MCF 10A (cell line): ENCODE results near the gene ISM2. TPM values are rescaled to one million over a fixed set of nuclear protein-coding genes. Genes with fewer than 3 reads are reported as not detected.

Experiments used
- BruUV-seq: library from RNA; stranded (reverse); fragments of 400-500 nt; replicated peaks from 2 replicates; lab custom pipeline; 2021; lab: Mats Ljungman, UMichigan
- CTCF ChIA-PET: fragments of 300-600 bp; sonication (Branson Sonifier 250); formaldehyde crosslinking; extraction: SDS; loops from one replicate; lab custom pipeline; 2021; ENCODE audit warnings: antibody characterized with exemption, inconsistent platforms; lab: Yijun Ruan, JAX
- POLR2A ChIA-PET: fragments of 300-600, 350-650 bp; sonication (Branson Sonifier 250); formaldehyde crosslinking; extraction: SDS; loops from one replicate; lab custom pipeline; 2020; ENCODE audit warnings: antibody characterized with exemption, inconsistent platforms; lab: Yijun Ruan, JAX
- DNase-seq: peaks from one replicate; pipeline ENCODE4 v3.0.0-alpha.2; 2018; ENCODE audit not compliant: unreplicated experiment
- H3K27ac Mint-ChIP-seq: one replicate; pipeline ENCODE4 v1.8.0; 2022; ENCODE audit warnings: mild to moderate bottlenecking, low read depth, mixed read lengths; ENCODE audit not compliant: unreplicated experiment
- H3K27me3 Mint-ChIP-seq: one replicate; pipeline ENCODE4 v1.8.0; 2022; ENCODE audit warnings: mixed read lengths; ENCODE audit not compliant: insufficient read depth, unreplicated experiment
- H3K36me3 Mint-ChIP-seq: one replicate; pipeline ENCODE4 v1.8.0; 2022; ENCODE audit warnings: mild to moderate bottlenecking, moderate library complexity, mixed read lengths; ENCODE audit not compliant: insufficient read depth, unreplicated experiment
- H3K4me1 Mint-ChIP-seq: one replicate; pipeline ENCODE4 v1.8.0; 2022; ENCODE audit warnings: mixed read lengths; ENCODE audit not compliant: insufficient read depth, unreplicated experiment
- H3K4me3 Mint-ChIP-seq: one replicate; pipeline ENCODE4 v1.8.0; 2022; ENCODE audit warnings: mild to moderate bottlenecking, moderate library complexity, mixed read lengths; ENCODE audit not compliant: unreplicated experiment
- H3K9me3 Mint-ChIP-seq: one replicate; pipeline ENCODE4 v1.8.0; 2022; ENCODE audit warnings: mixed read lengths; ENCODE audit not compliant: unreplicated experiment
- intact Hi-C: fragments of 100-400 bp; cut with micrococcal nuclease; formaldehyde crosslinking; loops from 2 replicates; pipeline ENCODE4 v1.14.1; 2022
- total RNA-seq: library from RNA; stranded (reverse); gene quantifications from 2 replicates; pipeline ENCODE4 v1.2.3, GENCODE V29; 2022
- TF ChIP-seq, protein P1 (sequence below): fragments of 200-600 bp; IDR thresholded peaks from one replicate; pipeline ENCODE4 v1.8.0; 2022; ENCODE audit warnings: antibody characterized with exemption, mild to moderate bottlenecking; ENCODE audit not compliant: unreplicated experiment

The ISM2 gene
- total RNA-seq, 1 experiment from 2014 or later: not detected

DNA sequence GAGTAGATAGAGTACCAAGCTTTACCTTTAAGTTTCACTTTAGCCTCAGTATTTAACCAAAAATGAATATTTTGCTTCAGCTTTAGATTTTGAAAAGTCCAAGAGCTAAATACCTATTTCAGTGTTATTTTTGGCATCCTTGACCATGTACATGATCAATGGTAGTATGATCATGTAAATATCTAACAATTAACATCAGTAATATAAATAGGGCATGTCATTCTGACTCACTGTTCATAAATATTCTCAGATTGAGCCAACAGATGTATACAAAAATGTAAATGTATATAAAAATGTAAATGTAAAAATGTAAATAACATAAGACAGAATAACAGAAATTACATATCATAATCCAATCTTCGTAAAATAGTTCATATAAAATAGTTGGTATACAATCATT lies 60.0 kb downstream of the ISM2 start:
- CTCF ChIA-PET: interaction anchor here (0.6 to 1.1 kb wide), 2 partner anchors 10 to 38 kb away, joined by 3 read pairs; no protein-coding TSS in a partner anchor
- TF ChIP-seq, protein P1, sequence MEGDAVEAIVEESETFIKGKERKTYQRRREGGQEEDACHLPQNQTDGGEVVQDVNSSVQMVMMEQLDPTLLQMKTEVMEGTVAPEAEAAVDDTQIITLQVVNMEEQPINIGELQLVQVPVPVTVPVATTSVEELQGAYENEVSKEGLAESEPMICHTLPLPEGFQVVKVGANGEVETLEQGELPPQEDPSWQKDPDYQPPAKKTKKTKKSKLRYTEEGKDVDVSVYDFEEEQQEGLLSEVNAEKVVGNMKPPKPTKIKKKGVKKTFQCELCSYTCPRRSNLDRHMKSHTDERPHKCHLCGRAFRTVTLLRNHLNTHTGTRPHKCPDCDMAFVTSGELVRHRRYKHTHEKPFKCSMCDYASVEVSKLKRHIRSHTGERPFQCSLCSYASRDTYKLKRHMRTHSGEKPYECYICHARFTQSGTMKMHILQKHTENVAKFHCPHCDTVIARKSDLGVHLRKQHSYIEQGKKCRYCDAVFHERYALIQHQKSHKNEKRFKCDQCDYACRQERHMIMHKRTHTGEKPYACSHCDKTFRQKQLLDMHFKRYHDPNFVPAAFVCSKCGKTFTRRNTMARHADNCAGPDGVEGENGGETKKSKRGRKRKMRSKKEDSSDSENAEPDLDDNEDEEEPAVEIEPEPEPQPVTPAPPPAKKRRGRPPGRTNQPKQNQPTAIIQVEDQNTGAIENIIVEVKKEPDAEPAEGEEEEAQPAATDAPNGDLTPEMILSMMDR: no peak
- POLR2A ChIA-PET: interaction anchor here (1.3 kb wide), 1 partner anchor 20 kb away, joined by 3 read pairs; no protein-coding TSS in a partner anchor
- Mint-ChIP-seq H3K4me3 (no peak overlapping the region), H3K9me3 (no peaks in the 10 kb centered on the region), H3K27ac (no peak overlapping the region), H3K36me3 (peaks cover 90% of the 10 kb centered on the region), H3K4me1 (no peaks in the 10 kb centered on the region), H3K27me3 (no peaks in the 10 kb centered on the region)
- BruUV-seq: no TSS peak
- intact Hi-C loops: no loop called here
- no peak for DNase-seq

DNA sequence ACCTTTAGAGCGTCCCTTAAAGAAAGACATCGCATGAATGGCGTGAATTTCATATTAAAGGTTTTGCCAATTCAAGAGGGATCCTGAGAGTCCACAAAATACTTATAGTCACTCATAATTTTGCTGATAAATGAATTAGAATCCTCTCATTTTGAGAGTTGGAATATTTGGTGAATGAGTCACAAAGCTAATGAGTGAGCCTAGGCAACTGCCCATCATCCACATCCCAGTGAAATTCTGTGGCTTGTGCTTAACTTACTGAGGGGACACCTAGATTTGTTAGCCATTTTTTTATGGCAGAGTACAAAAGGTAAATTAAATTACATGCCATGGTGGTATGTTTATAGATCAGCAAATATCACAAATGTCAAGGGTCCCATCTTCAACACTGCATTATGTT lies 62.6 kb downstream of the ISM2 start:
- TF ChIP-seq, protein P1: no peak
- Mint-ChIP-seq H3K4me1 (no peaks in the 10 kb centered on the region), H3K27me3 (no peaks in the 10 kb centered on the region), H3K27ac (no peak overlapping the region), H3K9me3 (no peaks in the 10 kb centered on the region), H3K36me3 (peaks cover 80% of the 10 kb centered on the region), H3K4me3 (no peak overlapping the region)
- ChIA-PET POLR2A (no interaction called here), CTCF (no interaction called here)
- no peak for DNase-seq
- intact Hi-C loops: no loop called here
- BruUV-seq: no TSS peak

DNA sequence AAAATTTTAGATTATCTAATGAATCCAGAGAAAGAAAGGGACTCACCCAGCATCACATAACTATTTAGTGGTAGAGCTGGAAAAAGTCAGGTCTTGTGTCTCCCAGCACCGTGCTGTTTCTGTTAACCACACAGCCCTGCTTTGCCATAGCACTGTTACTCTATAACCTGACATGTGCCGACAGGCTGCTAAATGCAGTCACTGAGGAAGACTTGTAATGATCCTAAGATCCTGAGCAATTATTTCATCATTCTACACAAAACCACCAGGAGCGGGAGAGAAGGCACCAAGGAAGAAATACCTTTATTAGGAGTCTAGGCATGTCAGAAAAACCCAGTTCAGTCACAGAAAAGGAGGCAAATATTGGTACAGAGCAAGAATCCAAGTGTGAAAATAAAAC lies 72.2 kb downstream of the ISM2 start:
- no peaks in the 10 kb centered on the region for H3K9me3 Mint-ChIP-seq
- TF ChIP-seq, protein P1: no peak
- CTCF ChIA-PET: no interaction called here
- BruUV-seq: no TSS peak
- intact Hi-C loops: no loop called here
- H3K4me1 Mint-ChIP-seq: peaks cover 3% of the 10 kb centered on the region
- no peak overlapping the region for H3K4me3 Mint-ChIP-seq
- H3K27me3 Mint-ChIP-seq: no peaks in the 10 kb centered on the region
- DNase-seq: no peak
- no peak overlapping the region for H3K27ac Mint-ChIP-seq
- POLR2A ChIA-PET: interaction anchor here (1.6 kb wide), 1 partner anchor 11 kb away, joined by 4 read pairs; no protein-coding TSS in a partner anchor
- H3K36me3 Mint-ChIP-seq: peaks cover 86% of the 10 kb centered on the region

DNA sequence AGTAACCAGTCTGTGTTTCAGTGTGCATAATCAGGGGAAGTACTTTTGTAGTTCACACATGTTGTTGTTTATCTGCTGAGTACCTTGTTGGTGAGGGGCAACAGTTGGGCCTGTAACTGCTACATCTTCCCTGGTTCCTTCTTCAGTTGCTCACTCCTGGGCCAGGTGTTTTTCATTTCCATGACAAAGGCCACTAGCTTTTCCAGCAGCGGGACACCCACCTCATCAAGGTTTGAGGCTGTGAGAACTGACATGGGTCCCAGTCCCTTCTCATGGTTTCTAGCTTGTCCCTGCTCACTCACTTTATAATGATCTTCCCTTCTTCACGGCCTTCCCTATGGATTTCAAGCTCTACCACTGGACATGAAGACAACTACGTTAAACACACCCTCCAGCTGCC lies 73.8 kb downstream of the ISM2 start:
- no peaks in the 10 kb centered on the region for H3K27me3 Mint-ChIP-seq
- POLR2A ChIA-PET: interaction anchor here (0.6 kb wide), 1 partner anchor 47 kb away, joined by 4 read pairs; no protein-coding TSS in a partner anchor
- no peak overlapping the region for H3K27ac Mint-ChIP-seq
- DNase-seq: no peak
- CTCF ChIA-PET: no interaction called here
- intact Hi-C loops: no loop called here
- H3K4me1 Mint-ChIP-seq: peaks cover 7% of the 10 kb centered on the region
- peaks cover 73% of the 10 kb centered on the region for H3K36me3 Mint-ChIP-seq
- TF ChIP-seq, protein P1: no peak
- no peak overlapping the region for H3K4me3 Mint-ChIP-seq
- BruUV-seq: no TSS peak
- peaks cover 5% of the 10 kb centered on the region for H3K9me3 Mint-ChIP-seq

Other genes starting within 250 kb of the ISM2 start
- not detected in 2 replicates for gene NGB, start 227.6 kb downstream of the ISM2 start, total RNA-seq
- gene POMT2, start 177.9 kb downstream of the ISM2 start, total RNA-seq: 32.1 and 33.0 TPM in 2 replicates
- 36.8 and 40.1 TPM in 2 replicates for gene GSTZ1, start 177.8 kb downstream of the ISM2 start, total RNA-seq
- gene TMED8, start 121.7 kb downstream of the ISM2 start, total RNA-seq: 9.3 and 12.9 TPM in 2 replicates
- 0.81 and 0.86 TPM in 2 replicates for gene SAMD15, start 121.4 kb downstream of the ISM2 start, total RNA-seq
- 0.58 and 1.4 TPM in 2 replicates for gene NOXRED1, start 75.3 kb downstream of the ISM2 start, total RNA-seq
- gene VIPAS39, start 41.2 kb downstream of the ISM2 start, total RNA-seq: 18.7 and 19.8 TPM in 2 replicates
- gene AHSA1, start 40.7 kb downstream of the ISM2 start, total RNA-seq: 77.7 and 78.5 TPM in 2 replicates
- 10.3 and 15.8 TPM in 2 replicates for gene SPTLC2, start 117.8 kb upstream of the ISM2 start, total RNA-seq
- 14.4 and 19.0 TPM in 2 replicates for gene ALKBH1, start 209.2 kb upstream of the ISM2 start, total RNA-seq
- 154 and 249 TPM in 2 replicates for gene SLIRP, start 209.3 kb upstream of the ISM2 start, total RNA-seq